ENCODE data around the gene STK33. TPM values are rescaled to one million over a fixed set of nuclear protein-coding genes. Genes with fewer than 3 reads are reported as not detected.

STK33 gene
- total RNA-seq, 8 experiments from 2014 or later, result 0.61 to 67.5 (median 16.8) TPM

GRCh38 chr11:8596504-8597046 lies 2.5 kb upstream of the STK33 start:
- in situ Hi-C loops (cut with MboI; ENCODE audit: low pct_unique_long_range_greater_than_20kb in 2 of 9, low sequenced_read_pairs in 9 of 9, unreplicated experiment in 9 of 9), result no loop called here
- Histone ChIP-seq H3K4me1 (replicated peaks in 1 of 2) (peaks cover 2 to 19% of the 10 kb centered on the region in 2 donors), H3K27ac (no peak overlapping the region), H3K4me3 (no peak overlapping the region)
- ATAC-seq (replicated peaks in 6 of 8), result peak in 1 of 8 experiments; percentile 36

DNA sequence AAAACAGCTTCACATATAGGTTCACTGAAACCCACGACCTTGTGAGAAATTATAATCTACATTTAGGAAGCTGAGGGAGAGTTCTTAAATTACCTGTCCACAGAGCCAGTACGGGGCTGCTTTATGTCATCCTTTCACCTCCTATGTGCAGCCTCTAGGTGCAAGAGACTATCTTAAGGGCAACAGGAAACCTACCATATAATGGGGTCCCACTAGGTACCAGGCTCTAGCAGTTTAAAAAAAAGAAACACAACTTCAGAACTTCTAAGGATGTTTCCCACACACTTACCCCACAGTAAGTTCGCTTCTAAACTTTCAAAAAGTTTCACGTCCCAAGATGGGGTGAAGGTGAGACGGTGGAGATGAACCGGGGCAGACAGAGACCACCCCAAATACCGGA lies 573 bp downstream of the STK33 start:
- Histone ChIP-seq H3K4me1 (replicated peaks in 1 of 2) (peaks cover 2 to 15% of the 10 kb centered on the region in 2 donors), H3K27ac (no peak overlapping the region), H3K4me3 (peak overlapping the region; percentile 61 to 79 (median 67))
- 0 to 64% (median 13%) methylated on average over 1 to 6 of the region's 7 CpGs; no CpG with 5 or more reads in 2 of the 10 experiments for WGBS, 10 experiments
- ATAC-seq (replicated peaks in 6 of 8), result no peak
- in situ Hi-C loops (cut with MboI; ENCODE audit: low pct_unique_long_range_greater_than_20kb in 2 of 9, low sequenced_read_pairs in 9 of 9, unreplicated experiment in 9 of 9), result no loop called here

GRCh38 chr11:8587915-8588314 lies 6.1 kb downstream of the STK33 start:
- no peak for ATAC-seq (replicated peaks in 6 of 8)
- in situ Hi-C loops (cut with MboI; ENCODE audit: low pct_unique_long_range_greater_than_20kb in 2 of 9, low sequenced_read_pairs in 9 of 9, unreplicated experiment in 9 of 9), result no loop called here
- H3K4me1 ChIP-seq (replicated peaks in 1 of 2), result no peaks in the 10 kb centered on the region
- no peak overlapping the region for H3K27ac ChIP-seq
- H3K4me3 ChIP-seq, result no peak overlapping the region

DNA sequence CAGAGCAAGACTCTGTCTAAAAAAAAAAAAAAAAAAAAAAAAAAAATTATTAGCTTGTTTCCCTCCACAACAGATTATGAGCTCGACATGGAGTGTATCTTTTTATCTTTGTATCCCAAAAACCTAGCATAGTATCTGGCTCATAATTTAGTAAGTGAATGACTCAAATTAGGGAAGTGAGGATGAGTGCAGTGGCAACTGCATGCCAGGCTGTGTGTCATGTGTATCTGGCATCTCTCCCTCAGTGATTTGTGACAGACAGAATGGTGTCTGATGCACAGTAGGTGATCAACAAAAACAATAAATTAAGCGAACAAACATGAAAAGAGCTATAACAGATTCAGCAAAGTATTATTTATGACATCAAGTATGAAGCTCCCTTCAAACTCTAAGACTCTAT lies 7.2 kb downstream of the STK33 start:
- WGBS, 10 experiments, result 0 to 100% (median 74%) methylated on average over 1 to 2 of the region's 2 CpGs
- H3K4me3 ChIP-seq, result no peak overlapping the region
- in situ Hi-C loops (cut with MboI; ENCODE audit: low pct_unique_long_range_greater_than_20kb in 2 of 9, low sequenced_read_pairs in 9 of 9, unreplicated experiment in 9 of 9), result no loop called here
- no peak overlapping the region for H3K27ac ChIP-seq
- ATAC-seq (replicated peaks in 6 of 8), result no peak
- H3K4me1 ChIP-seq (replicated peaks in 1 of 2), result no peaks in the 10 kb centered on the region

DNA sequence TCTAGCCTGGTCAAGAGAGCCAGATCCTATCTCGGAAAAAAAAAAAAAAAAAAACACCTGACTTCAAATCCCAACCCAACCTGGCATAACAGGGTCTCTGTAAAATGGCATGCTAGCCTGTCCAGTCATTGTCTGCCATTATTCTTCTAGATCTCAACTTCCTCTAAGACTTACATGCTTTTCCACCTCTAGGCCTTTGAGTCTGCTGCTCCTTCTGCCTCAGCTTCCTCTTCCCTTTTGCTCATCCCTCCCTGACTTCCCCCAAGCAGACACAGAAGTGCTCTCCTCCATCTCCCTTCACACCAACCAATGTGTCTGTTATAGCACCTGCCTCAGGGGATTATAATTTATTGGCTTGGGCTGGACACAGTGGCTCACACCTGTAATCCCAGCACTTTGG lies 7.8 kb downstream of the STK33 start:
- ATAC-seq (replicated peaks in 6 of 8), result no peak
- no peak overlapping the region for H3K4me3 ChIP-seq
- no peaks in the 10 kb centered on the region for H3K4me1 ChIP-seq (replicated peaks in 1 of 2)
- in situ Hi-C loops (cut with MboI; ENCODE audit: low pct_unique_long_range_greater_than_20kb in 2 of 9, low sequenced_read_pairs in 9 of 9, unreplicated experiment in 9 of 9), result no loop called here
- no peak overlapping the region for H3K27ac ChIP-seq
- 80 to 86% methylated on average over 1 of the region's 1 CpG; no CpG with 5 or more reads in 8 of the 10 experiments for WGBS, 10 experiments

GRCh38 chr11:8584511-8584910 lies 9.5 kb downstream of the STK33 start:
- WGBS, 10 experiments, result 17 to 100% (median 67%) methylated on average over 1 to 2 of the region's 2 CpGs; no CpG with 5 or more reads in 5 of the 10 experiments
- peak in 2 of 8 experiments; percentile 74 to 80 for ATAC-seq (replicated peaks in 6 of 8)
- in situ Hi-C loops (cut with MboI; ENCODE audit: low pct_unique_long_range_greater_than_20kb in 2 of 9, low sequenced_read_pairs in 9 of 9, unreplicated experiment in 9 of 9), result no loop called here
- no peaks in the 10 kb centered on the region for H3K4me1 ChIP-seq (replicated peaks in 1 of 2)
- H3K4me3 ChIP-seq, result no peak overlapping the region
- no peak overlapping the region for H3K27ac ChIP-seq

GRCh38 chr11:8584082-8584481 lies 9.9 kb downstream of the STK33 start:
- WGBS, 10 experiments, result 0 to 100% (median 17%) methylated on average over 1 of the region's 1 CpG; no CpG with 5 or more reads in 4 of the 10 experiments
- no peaks in the 10 kb centered on the region for H3K4me1 ChIP-seq (replicated peaks in 1 of 2)
- no peak overlapping the region for H3K4me3 ChIP-seq
- H3K27ac ChIP-seq, result no peak overlapping the region
- ATAC-seq (replicated peaks in 6 of 8), result peak in 2 of 8 experiments; percentile 90 to 95
- in situ Hi-C loops (cut with MboI; ENCODE audit: low pct_unique_long_range_greater_than_20kb in 2 of 9, low sequenced_read_pairs in 9 of 9, unreplicated experiment in 9 of 9), result no loop called here

DNA sequence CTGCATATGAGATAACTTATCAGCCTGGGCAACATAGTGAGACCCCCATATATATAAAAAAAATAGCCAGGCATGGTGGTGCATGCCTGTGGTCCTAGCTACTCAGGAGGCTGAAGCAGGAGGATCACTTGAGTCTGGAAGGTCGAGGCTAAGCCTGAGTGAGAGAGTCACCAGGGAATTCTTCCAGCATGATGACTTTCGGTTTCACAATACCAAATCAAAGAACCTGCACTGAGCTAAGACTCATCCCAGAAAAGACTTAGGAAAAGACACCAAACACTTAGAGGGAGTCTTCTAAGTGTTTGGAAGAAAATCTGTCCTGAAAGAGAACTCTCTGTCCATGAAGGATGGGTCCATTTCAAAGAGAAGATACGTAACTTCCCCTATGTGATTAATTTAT lies 12.7 kb downstream of the STK33 start:
- WGBS, 10 experiments, result 0 to 100% (median 95%) methylated on average over 1 to 3 of the region's 3 CpGs
- Histone ChIP-seq H3K27ac (no peak overlapping the region), H3K4me1 (replicated peaks in 1 of 2) (no peaks in the 10 kb centered on the region), H3K4me3 (no peak overlapping the region)
- in situ Hi-C loops (cut with MboI; ENCODE audit: low pct_unique_long_range_greater_than_20kb in 2 of 9, low sequenced_read_pairs in 9 of 9, unreplicated experiment in 9 of 9), result no loop called here
- no peak for ATAC-seq (replicated peaks in 6 of 8)

GRCh38 chr11:8577791-8578581 lies 16.0 kb downstream of the STK33 start:
- no peak for ATAC-seq (replicated peaks in 6 of 8)
- H3K4me1 ChIP-seq (replicated peaks in 1 of 2), result no peaks in the 10 kb centered on the region
- WGBS, 10 experiments, result 66 to 100% (median 91%) methylated on average over 2 of the region's 2 CpGs; no CpG with 5 or more reads in 2 of the 10 experiments
- no peak overlapping the region for H3K27ac ChIP-seq
- H3K4me3 ChIP-seq, result no peak overlapping the region
- in situ Hi-C loops (cut with MboI; ENCODE audit: low pct_unique_long_range_greater_than_20kb in 2 of 9, low sequenced_read_pairs in 9 of 9, unreplicated experiment in 9 of 9), result no loop called here

DNA sequence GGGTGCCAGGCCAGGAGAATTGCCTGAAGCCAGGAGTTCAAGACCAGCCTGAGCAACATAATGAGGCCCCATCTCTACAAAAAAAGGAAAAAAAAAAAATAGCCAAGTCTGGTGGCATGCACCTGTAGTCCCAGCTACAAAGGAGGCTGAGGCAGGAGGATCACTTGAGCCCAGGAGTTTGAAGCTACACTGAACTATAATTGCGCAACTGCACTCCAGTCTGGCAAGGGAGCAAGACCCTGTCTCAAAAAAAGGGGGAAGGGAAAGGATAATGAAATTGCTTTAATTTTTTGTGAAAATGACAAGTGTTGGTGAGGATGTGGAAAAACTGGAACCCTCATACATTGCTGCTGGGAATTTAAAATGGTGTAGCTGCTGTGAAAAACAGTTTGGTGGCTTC lies 19.2 kb downstream of the STK33 start:
- 88 to 100% (median 100%) methylated on average over 1 of the region's 1 CpG; no CpG with 5 or more reads in 4 of the 10 experiments for WGBS, 10 experiments
- no peaks in the 10 kb centered on the region for H3K4me1 ChIP-seq (replicated peaks in 1 of 2)
- in situ Hi-C loops (cut with MboI; ENCODE audit: low pct_unique_long_range_greater_than_20kb in 2 of 9, low sequenced_read_pairs in 9 of 9, unreplicated experiment in 9 of 9), result loop anchor here in 7 of 9 experiments (25.0 kb wide), 5 partner anchors 187 to 562 kb away; no protein-coding TSS in a partner anchor
- H3K4me3 ChIP-seq, result no peak overlapping the region
- ATAC-seq (replicated peaks in 6 of 8), result no peak
- no peak overlapping the region for H3K27ac ChIP-seq

DNA sequence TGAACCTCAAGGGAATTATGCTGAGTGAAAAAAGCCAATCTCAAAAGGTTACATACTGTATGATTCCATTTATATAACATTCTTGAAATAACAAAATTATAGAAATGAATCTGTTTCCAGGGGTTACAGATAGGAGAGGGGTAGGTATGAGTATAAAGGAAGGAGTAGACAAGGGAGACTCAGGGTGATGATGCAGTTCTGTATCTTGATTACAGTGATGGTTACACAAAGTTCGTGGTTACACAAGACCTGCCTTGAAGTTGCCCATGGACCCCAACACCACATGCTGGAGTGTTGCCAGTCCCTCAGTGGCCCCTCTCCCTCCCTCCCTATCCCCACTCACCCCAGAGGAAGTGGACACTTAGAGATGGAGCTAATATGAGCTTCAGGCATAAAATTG lies 20.3 kb downstream of the STK33 start:
- 71 to 100% (median 88%) methylated on average over 1 of the region's 1 CpG; no CpG with 5 or more reads in 5 of the 10 experiments for WGBS, 10 experiments
- no peaks in the 10 kb centered on the region for H3K4me1 ChIP-seq (replicated peaks in 1 of 2)
- no peak overlapping the region for H3K4me3 ChIP-seq
- H3K27ac ChIP-seq, result no peak overlapping the region
- in situ Hi-C loops (cut with MboI; ENCODE audit: low pct_unique_long_range_greater_than_20kb in 2 of 9, low sequenced_read_pairs in 9 of 9, unreplicated experiment in 9 of 9), result loop anchor here in 7 of 9 experiments (25.0 kb wide), 5 partner anchors 186 to 561 kb away; no protein-coding TSS in a partner anchor
- no peak for ATAC-seq (replicated peaks in 6 of 8)

DNA sequence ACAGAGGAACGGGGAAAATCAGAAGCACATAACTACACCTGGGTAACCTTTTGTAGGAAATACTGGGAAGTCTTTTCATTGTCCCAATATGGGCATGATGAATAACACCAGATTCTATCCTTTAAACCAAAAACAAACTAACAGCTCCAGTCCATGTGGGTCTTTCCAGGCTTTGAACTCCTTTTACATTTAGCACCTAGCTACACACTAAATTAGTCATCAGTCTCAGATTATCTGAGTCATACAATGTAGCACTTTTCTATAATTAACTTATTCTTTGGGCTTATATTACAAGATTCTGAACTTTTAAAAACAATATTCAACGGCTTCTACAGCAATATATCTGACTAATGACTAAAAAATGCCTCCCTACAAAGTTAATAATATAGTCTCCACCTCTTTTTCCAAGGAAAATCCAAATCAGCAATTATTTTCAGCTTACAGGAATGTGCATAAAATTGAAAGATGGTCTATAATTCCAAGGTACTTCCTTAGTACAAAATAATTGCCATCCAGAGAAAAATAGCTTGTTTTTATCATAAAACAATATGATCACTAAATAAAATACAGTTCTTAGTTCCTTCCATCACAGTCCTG lies 26.3 kb downstream of the STK33 start:
- in situ Hi-C loops (cut with MboI; ENCODE audit: low pct_unique_long_range_greater_than_20kb in 2 of 9, low sequenced_read_pairs in 9 of 9, unreplicated experiment in 9 of 9), result loop anchor here in 7 of 9 experiments (10.0 to 25.0 kb wide), 6 partner anchors 180 to 555 kb away; no protein-coding TSS in a partner anchor

GRCh38 chr11:8566613-8567210 lies 27.3 kb downstream of the STK33 start:
- Histone ChIP-seq H3K4me3 (no peak overlapping the region), H3K4me1 (replicated peaks in 1 of 2) (no peaks in the 10 kb centered on the region), H3K27ac (no peak overlapping the region)
- in situ Hi-C loops (cut with MboI; ENCODE audit: low pct_unique_long_range_greater_than_20kb in 2 of 9, low sequenced_read_pairs in 9 of 9, unreplicated experiment in 9 of 9), result loop anchor here in 7 of 9 experiments (10.0 to 25.0 kb wide), 6 partner anchors 179 to 554 kb away; no protein-coding TSS in a partner anchor
- ATAC-seq (replicated peaks in 6 of 8), result peak in 7 of 8 experiments; percentile 24 to 94 (median 43)
- WGBS, 10 experiments, result 0 to 49% (median 32%) methylated on average over 1 to 5 of the region's 5 CpGs; no CpG with 5 or more reads in 2 of the 10 experiments

More for the DNA sequence above, 26.3 kb downstream of the STK33 start:
- Histone ChIP-seq H3K4me3 (no peak overlapping the region), H3K4me1 (replicated peaks in 1 of 2) (no peaks in the 10 kb centered on the region), H3K27ac (no peak overlapping the region)
- 0 to 100% (median 80%) methylated on average over 1 to 2 of the region's 2 CpGs for whole genome bisulfite sequencing, 10 experiments
- ATAC-seq (replicated peaks in 6 of 8), result peak in 3 of 8 experiments; percentile 46 to 55 (median 53)
